BLaER1 treated with 17β-estradiol and CSF1 and Interleukin-3, amounts not matched to agents 10 nM and 100 nM (cell line): ENCODE measurements around the gene SH2D3C.
A peak's percentile ranks its signal among the peaks of the same experiment; 100 is the strongest.

Experiments
- H3K27ac ChIP-seq, 11 experiments: shearing (Covaris generic); formaldehyde crosslinking; 2 replicates each; pipeline ENCODE4 v1.8.1; 2022
- H3K27me3 ChIP-seq, 11 experiments: shearing (Covaris generic); formaldehyde crosslinking; 2 replicates each; pipeline ENCODE4 v1.8.1; 2022
- H3K36me3 ChIP-seq, 11 experiments: shearing (Covaris generic); formaldehyde crosslinking; 2 replicates each; pipeline ENCODE4 v1.8.1; 2022
- H3K4me1 ChIP-seq, 10 experiments: shearing (Covaris generic); formaldehyde crosslinking; 2 replicates each; pipeline ENCODE4 v1.8.1; 2022
- H3K4me2 ChIP-seq, 11 experiments: shearing (Covaris generic); formaldehyde crosslinking; 2 replicates each; pipeline ENCODE4 v1.8.1; 2022
- H3K4me3 ChIP-seq, 10 experiments: shearing (Covaris generic); formaldehyde crosslinking; 2 replicates each; pipeline ENCODE4 v1.8.1; 2022
- H3K9ac ChIP-seq, 11 experiments: shearing (Covaris generic); formaldehyde crosslinking; 2 replicates each; pipeline ENCODE4 v1.8.1; 2022
- H3K9me3 ChIP-seq, 11 experiments: shearing (Covaris generic); formaldehyde crosslinking; replicated peaks in 1 of 11; 2 replicates each; pipeline ENCODE4 v1.8.1; 2022
- H4K20me1 ChIP-seq, 11 experiments: shearing (Covaris generic); formaldehyde crosslinking; 2 replicates each; pipeline ENCODE4 v1.8.1; 2022
- Cebpa-rat ChIP-seq, 11 experiments: shearing (Covaris generic); IDR thresholded peaks; 2 replicates each; pipeline ENCODE4 v1.8.1; 2022

SH2D3C gene

DNA sequence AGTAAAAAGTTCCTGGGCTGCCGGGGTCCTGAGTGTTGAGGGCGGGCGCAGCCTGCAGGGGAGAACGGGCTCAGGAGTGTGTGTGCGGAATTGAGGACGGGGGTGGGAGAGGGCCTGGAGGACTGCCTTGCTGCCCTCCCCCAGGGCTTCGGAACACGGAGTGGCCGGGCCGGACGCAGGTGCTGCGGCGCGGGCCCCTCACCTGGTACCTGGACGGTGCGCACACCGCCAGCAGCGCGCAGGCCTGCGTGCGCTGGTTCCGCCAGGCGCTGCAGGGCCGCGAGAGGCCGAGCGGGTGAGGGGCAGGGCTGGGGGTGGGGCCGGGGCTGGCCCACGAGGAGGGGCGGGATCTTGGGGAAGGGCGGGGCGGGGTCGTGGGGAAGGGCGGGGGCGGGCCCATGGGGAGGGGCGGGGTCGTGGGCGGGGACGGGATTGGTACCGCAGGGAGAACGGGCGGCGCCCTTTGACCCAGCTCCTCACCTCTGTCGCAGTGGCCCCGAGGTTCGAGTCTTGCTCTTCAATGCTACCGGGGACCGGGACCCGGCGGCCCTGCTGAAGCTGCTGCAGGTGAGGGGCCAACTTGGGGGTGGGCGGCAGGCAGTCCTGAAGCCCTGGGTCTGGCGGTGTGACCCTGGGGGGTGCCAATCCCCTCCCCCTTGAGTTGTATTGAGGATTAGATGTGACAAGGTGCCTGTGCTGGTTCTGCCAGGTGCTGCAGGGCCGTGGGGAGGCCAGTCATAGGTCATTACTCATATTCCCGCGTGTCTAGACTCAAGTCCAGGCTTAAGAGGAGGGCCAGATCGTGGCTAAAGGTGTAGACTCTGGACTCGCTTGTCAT is 31.3 kb upstream of the SH2D3C start:
- H3K4me2 ChIP-seq: peak overlapping the region; percentile 58 to 99 (median 95)
- peaks cover 63 to 76% (median 72%) of the 10 kb centered on the region in 10 experiments for H3K4me1 ChIP-seq

GRCh38 chr9:127809002-127809539 is 30.6 kb upstream of the SH2D3C start:
- Histone ChIP-seq H3K36me3 (peaks cover 67 to 98% (median 96%) of the 10 kb centered on the region in 11 experiments), H3K27me3 (no peaks in the 10 kb centered on the region), H3K4me2 (peak overlapping the region; percentile 58 to 99 (median 95)), H3K9ac (peak overlapping the region in 7 of 11 experiments; percentile 25 to 97 (median 49); a peak in 13 of 22 replicates), H3K27ac (peak overlapping the region in 2 of 11 experiments; percentile 21 to 52; a peak in 2 of 22 replicates), H3K4me3 (peak overlapping the region in 2 of 10 experiments; percentile 36 to 39; a peak in 1 of 20 replicates), H3K4me1 (peaks cover 70 to 83% (median 79%) of the 10 kb centered on the region in 10 experiments), H4K20me1 (peaks cover 28 to 95% (median 83%) of the 10 kb centered on the region in 11 experiments; a peak in 21 of 22 replicates), H3K9me3 (no peaks in the 10 kb centered on the region)
- no peak for TF ChIP-seq Cebpa-rat (IDR thresholded peaks at IDR 0.05)

More for the DNA sequence above, 31.3 kb upstream of the SH2D3C start:
- no peaks in the 10 kb centered on the region for H3K27me3 ChIP-seq
- TF ChIP-seq Cebpa-rat (IDR thresholded peaks at IDR 0.05): no peak
- H3K36me3 ChIP-seq: peaks cover 74 to 98% (median 97%) of the 10 kb centered on the region in 11 experiments
- H3K27ac ChIP-seq: peak overlapping the region in 3 of 11 experiments; percentile 21 to 52 (median 48); a peak in 3 of 22 replicates
- H4K20me1 ChIP-seq: peaks cover 31 to 94% (median 83%) of the 10 kb centered on the region in 11 experiments; a peak in 21 of 22 replicates
- peak overlapping the region in 7 of 11 experiments; percentile 22 to 97 (median 49); a peak in 8 of 22 replicates for H3K9ac ChIP-seq
- H3K9me3 ChIP-seq: no peaks in the 10 kb centered on the region
- no peak overlapping the region for H3K4me3 ChIP-seq

DNA sequence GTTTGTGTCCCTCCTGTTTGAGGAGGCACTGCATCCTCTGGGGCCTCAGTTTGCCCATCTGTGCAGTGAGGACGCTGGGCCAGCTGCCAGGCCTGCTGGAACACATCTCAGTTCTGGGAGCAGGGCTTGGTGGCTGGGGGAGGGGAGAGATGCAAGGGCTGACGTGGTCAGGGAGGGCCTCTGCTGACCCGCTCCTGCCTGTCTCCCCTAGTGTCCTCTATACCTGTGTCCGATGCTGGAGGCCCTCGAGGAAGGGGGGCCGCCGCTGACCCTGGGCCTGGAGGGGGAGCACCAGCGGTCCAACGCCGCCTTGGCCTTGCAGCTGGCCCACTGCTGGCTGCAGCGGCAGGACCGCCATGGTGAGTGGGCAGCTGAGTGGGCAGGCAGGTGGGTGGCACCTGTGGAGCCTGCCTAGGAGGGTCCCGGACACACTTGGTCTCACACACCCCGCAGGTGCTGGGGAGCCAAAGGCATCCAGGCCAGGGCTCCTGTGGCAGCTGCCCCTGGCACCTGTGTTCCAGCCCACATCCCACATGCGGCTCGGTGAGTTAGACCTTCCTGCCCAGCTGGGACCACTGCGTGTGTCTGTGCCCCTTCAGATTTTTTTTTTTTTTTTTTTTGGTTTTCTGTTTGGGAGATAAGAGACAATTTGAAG is 30.0 kb upstream of the SH2D3C start:
- TF ChIP-seq Cebpa-rat (IDR thresholded peaks at IDR 0.05): no peak
- peaks cover 74 to 89% (median 83%) of the 10 kb centered on the region in 10 experiments for H3K4me1 ChIP-seq
- peak overlapping the region in 3 of 10 experiments; percentile 14 to 39 (median 36); a peak in 5 of 20 replicates for H3K4me3 ChIP-seq
- H4K20me1 ChIP-seq: peaks cover 22 to 95% (median 78%) of the 10 kb centered on the region in 11 experiments; a peak in 20 of 22 replicates
- peak overlapping the region in 6 of 11 experiments; percentile 7 to 62 (median 40); a peak in 8 of 22 replicates for H3K27ac ChIP-seq
- no peaks in the 10 kb centered on the region for H3K27me3 ChIP-seq
- H3K36me3 ChIP-seq: peaks cover 61 to 94% (median 90%) of the 10 kb centered on the region in 11 experiments
- H3K4me2 ChIP-seq: peak overlapping the region; percentile 88 to 99 (median 96); a peak in 21 of 22 replicates
- peak overlapping the region in 9 of 11 experiments; percentile 11 to 97 (median 49); a peak in 15 of 22 replicates for H3K9ac ChIP-seq
- H3K9me3 ChIP-seq: no peaks in the 10 kb centered on the region

- Histone ChIP-seq H3K36me3 (peaks cover 45 to 78% (median 74%) of the 10 kb centered on the region in 11 experiments), H3K4me3 (peak overlapping the region in 8 of 10 experiments; percentile 10 to 42 (median 30); a peak in 11 of 20 replicates), H3K4me1 (peaks cover 80 to 89% (median 87%) of the 10 kb centered on the region in 10 experiments), H3K9ac (peak overlapping the region in 8 of 11 experiments; percentile 16 to 97 (median 53); a peak in 14 of 22 replicates), H3K4me2 (peak overlapping the region; percentile 88 to 99 (median 96)), H3K9me3 (no peaks in the 10 kb centered on the region), H4K20me1 (peaks cover 19 to 84% (median 71%) of the 10 kb centered on the region in 11 experiments; a peak in 20 of 22 replicates), H3K27ac (peak overlapping the region in 8 of 11 experiments; percentile 29 to 62 (median 52); a peak in 15 of 22 replicates), H3K27me3 (no peaks in the 10 kb centered on the region)
- TF ChIP-seq Cebpa-rat (IDR thresholded peaks at IDR 0.05): no peak
These were observed 28.4 kb upstream of the SH2D3C start for GRCh38 chr9:127806871-127807270.

DNA sequence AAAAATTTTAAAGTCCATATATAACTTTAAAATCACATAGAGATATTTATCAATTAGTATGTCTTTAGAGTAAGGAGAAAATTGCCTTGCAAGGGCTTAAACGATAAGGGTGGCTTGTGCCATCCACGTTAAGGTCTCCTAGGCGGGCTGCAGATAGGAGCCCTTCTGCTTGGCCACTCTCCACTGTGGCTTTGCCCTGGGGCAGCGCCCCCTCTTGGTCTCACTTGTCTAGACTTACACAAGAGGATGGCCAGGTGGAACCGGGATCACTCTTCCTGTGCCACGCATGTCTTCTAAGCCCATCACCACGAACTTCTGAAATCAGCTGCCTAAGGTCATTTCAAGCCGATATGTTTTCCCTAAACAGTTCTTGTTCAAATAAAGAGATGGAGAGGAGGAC is 27.2 kb upstream of the SH2D3C start:
- Histone ChIP-seq H3K27ac (peak overlapping the region in 7 of 11 experiments; percentile 15 to 62 (median 52); a peak in 9 of 22 replicates), H3K4me1 (peaks cover 82 to 89% (median 87%) of the 10 kb centered on the region in 10 experiments), H3K27me3 (no peaks in the 10 kb centered on the region), H3K9ac (peak overlapping the region in 3 of 11 experiments; percentile 47 to 97 (median 57); a peak in 6 of 22 replicates), H3K36me3 (peaks cover 36 to 65% (median 62%) of the 10 kb centered on the region in 11 experiments), H3K4me2 (peak overlapping the region; percentile 88 to 99 (median 96)), H4K20me1 (peaks cover 19 to 74% (median 65%) of the 10 kb centered on the region in 11 experiments; a peak in 20 of 22 replicates), H3K9me3 (no peaks in the 10 kb centered on the region), H3K4me3 (peak overlapping the region in 1 of 10 experiments; percentile 21; a peak in 1 of 20 replicates)
- TF ChIP-seq Cebpa-rat (IDR thresholded peaks at IDR 0.05): no peak

DNA sequence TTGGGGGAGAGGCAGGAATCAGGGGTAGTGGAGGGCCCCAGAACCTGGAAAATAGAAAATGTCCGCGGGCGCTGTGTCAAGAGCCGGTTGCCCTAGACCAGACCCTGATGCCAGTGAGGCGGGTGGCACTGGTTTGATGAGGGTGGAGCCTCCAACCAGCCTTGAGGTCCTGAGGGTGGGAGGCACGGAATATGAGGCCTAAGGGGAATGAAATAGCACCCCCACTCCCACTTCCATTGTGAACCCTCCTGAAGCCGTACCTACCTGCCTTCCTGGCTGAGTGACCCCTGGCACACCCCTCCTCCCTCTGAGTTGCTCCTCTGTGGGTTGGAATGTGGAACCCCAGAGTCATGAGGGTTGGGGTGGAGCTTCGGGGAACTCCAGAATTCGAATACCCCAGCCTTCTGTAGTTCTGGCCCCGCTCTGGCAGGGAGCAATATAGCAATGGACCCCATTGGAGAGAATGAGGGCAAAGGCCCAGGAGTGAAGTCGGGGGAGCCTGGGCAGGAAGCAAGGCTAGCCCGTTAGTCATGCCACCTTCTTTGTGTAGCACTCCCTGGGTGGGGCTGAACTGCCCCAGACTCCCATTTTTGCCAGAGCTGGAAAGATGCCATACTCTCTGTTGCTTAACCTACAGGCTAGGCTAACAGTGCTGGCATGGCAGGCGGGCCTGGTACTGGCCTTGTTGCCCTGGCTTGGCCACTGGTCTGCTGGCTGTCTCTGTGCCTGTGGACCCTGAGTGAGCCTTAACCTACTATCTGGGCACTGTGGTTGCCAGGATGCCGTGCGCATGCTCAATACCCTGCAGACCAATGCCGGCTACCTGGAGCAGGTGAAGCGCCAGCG is 25.3 kb upstream of the SH2D3C start:
- TF ChIP-seq Cebpa-rat (IDR thresholded peaks at IDR 0.05): no peak
- peak overlapping the region; percentile 86 to 95 (median 92) for H3K27ac ChIP-seq
- peaks cover 22 to 49% (median 47%) of the 10 kb centered on the region in 11 experiments for H3K36me3 ChIP-seq

More for the DNA sequence above, 25.3 kb upstream of the SH2D3C start:
- Histone ChIP-seq H3K4me2 (peak overlapping the region; percentile 88 to 99 (median 96)), H4K20me1 (peaks cover 19 to 56% (median 49%) of the 10 kb centered on the region in 11 experiments; a peak in 20 of 22 replicates), H3K9ac (peak overlapping the region; percentile 91 to 97 (median 94)), H3K4me3 (peak overlapping the region; percentile 74 to 99 (median 91)), H3K4me1 (peaks cover 74 to 91% (median 89%) of the 10 kb centered on the region in 10 experiments), H3K9me3 (no peaks in the 10 kb centered on the region), H3K27me3 (no peaks in the 10 kb centered on the region)
